ENCODE data around the gene COL9A1.

- TF ChIP-seq, protein P1, sequence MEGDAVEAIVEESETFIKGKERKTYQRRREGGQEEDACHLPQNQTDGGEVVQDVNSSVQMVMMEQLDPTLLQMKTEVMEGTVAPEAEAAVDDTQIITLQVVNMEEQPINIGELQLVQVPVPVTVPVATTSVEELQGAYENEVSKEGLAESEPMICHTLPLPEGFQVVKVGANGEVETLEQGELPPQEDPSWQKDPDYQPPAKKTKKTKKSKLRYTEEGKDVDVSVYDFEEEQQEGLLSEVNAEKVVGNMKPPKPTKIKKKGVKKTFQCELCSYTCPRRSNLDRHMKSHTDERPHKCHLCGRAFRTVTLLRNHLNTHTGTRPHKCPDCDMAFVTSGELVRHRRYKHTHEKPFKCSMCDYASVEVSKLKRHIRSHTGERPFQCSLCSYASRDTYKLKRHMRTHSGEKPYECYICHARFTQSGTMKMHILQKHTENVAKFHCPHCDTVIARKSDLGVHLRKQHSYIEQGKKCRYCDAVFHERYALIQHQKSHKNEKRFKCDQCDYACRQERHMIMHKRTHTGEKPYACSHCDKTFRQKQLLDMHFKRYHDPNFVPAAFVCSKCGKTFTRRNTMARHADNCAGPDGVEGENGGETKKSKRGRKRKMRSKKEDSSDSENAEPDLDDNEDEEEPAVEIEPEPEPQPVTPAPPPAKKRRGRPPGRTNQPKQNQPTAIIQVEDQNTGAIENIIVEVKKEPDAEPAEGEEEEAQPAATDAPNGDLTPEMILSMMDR (IDR thresholded peaks at IDR 0.05) = no peak
- no peak for TF ChIP-seq POLR2AphosphoS5 (IDR thresholded peaks at IDR 0.05)
These were observed 36.7 kb downstream of the COL9A1 start for GRCh38 chr6:70266142-70266541.

Data from prostate gland (tissue), 2 donors.